HL-60/S4 treated with retinoic acid at 250 ng/mL for 4 days and 3 days (cell line): Measurements from ENCODE around the gene CYP2W1.
"Not testable (repeated sequence)": the region's sequence is repeated elsewhere in the genome, so short reads cannot be mapped to it uniquely, and the experiment has no call there.

Experiments
- in situ Hi-C: fragments of 300-500 bp; cut with MboI; formaldehyde crosslinking; loops from 2 replicates; pipeline ENCODE4 v1.7.0; 2022; ENCODE audit warnings: low sequenced_read_pairs

The CYP2W1 gene

GRCh38 chr7:983004-983615, at the start of gene CYP2W1:
TSS of gene CYP2W1 (plus strand) at chr7:983181. CDS start at chr7:983212, 31 bp downstream.
- in situ Hi-C loops, result no loop called here

- in situ Hi-C loops, result no loop called here
Measured at GRCh38 chr7:934469-935163, 48.4 kb upstream of the CYP2W1 start.

GRCh38 chr7:935164-935873, 47.7 kb upstream of the CYP2W1 start:
- in situ Hi-C loops, result no loop called here

GRCh38 chr7:935874-936385, 47.1 kb upstream of the CYP2W1 start:
- in situ Hi-C loops, result no loop called here

GRCh38 chr7:936386-937054, 46.5 kb upstream of the CYP2W1 start:
- in situ Hi-C loops, result no loop called here

GRCh38 chr7:937856-938484, 45.0 kb upstream of the CYP2W1 start:
- in situ Hi-C loops, result no loop called here

- in situ Hi-C loops, result no loop called here
Measured at GRCh38 chr7:938546-939185, 44.3 kb upstream of the CYP2W1 start.

- in situ Hi-C loops, result no loop called here
Measured at GRCh38 chr7:939843-940242, 43.1 kb upstream of the CYP2W1 start.

- in situ Hi-C loops, result no loop called here
Measured at GRCh38 chr7:940599-941408, 42.2 kb upstream of the CYP2W1 start.

- in situ Hi-C loops, result not testable (repeated sequence)
Measured at GRCh38 chr7:943793-944192, 39.2 kb upstream of the CYP2W1 start.

GRCh38 chr7:944744-945143, 38.2 kb upstream of the CYP2W1 start:
- in situ Hi-C loops, result no loop called here

GRCh38 chr7:945147-945555, 37.8 kb upstream of the CYP2W1 start:
- in situ Hi-C loops, result no loop called here

GRCh38 chr7:945556-946255, 37.3 kb upstream of the CYP2W1 start:
- in situ Hi-C loops, result no loop called here

- in situ Hi-C loops, result no loop called here
Measured at GRCh38 chr7:946256-946996, 36.6 kb upstream of the CYP2W1 start.

- in situ Hi-C loops, result no loop called here
Measured at GRCh38 chr7:947391-948210, 35.4 kb upstream of the CYP2W1 start.

GRCh38 chr7:949021-949934, 33.7 kb upstream of the CYP2W1 start:
- in situ Hi-C loops, result no loop called here
